Prostate gland (tissue), 2 donors: ENCODE results near the gene SBK1. TPM values are rescaled to one million over a fixed set of nuclear protein-coding genes. Genes with fewer than 3 reads are reported as not detected.

Source experiments
- DNase-seq: peaks from one replicate; pipeline ENCODE4 v3.0.0-alpha.2; 2019; ENCODE audit warnings: low spot score
- H3K27ac ChIP-seq, 2 donors: fragments of 200-600 bp; sonication (generic); 2 replicates each; pipeline ENCODE4 v1.5.1; 2017 to 2019
- H3K27me3 ChIP-seq: fragments of 200-600 bp; sonication (generic); replicated peaks from 2 replicates; pipeline ENCODE4 v1.5.1; 2019; ENCODE audit not compliant: insufficient read depth
- H3K36me3 ChIP-seq, 2 donors: fragments of 200-600 bp; sonication (generic); 1 replicate in 1 of 2; 2 replicates in 1 of 2; pipeline versions ENCODE4 v1.5.1 to v1.8.1; 2017 to 2019
- H3K4me1 ChIP-seq: fragments of 200-600 bp; sonication (generic); replicated peaks from 2 replicates; pipeline ENCODE4 v1.5.1; 2019
- H3K4me3 ChIP-seq, 2 donors: fragments of 200-600 bp; sonication (generic); 2 replicates each; pipeline ENCODE4 v1.5.1; 2017 to 2019
- H3K9me3 ChIP-seq: fragments of 200-600 bp; sonication (generic); 2 replicates; pipeline ENCODE4 v1.5.1; 2017
- POLR2A ChIP-seq: fragments of 450-650 bp; IDR thresholded peaks from one replicate; pipeline ENCODE4 v1.6.1; 2016; ENCODE audit warnings: antibody characterized with exemption, mild to moderate bottlenecking
- POLR2AphosphoS5 ChIP-seq: sonication (generic); formaldehyde crosslinking; IDR thresholded peaks from one replicate; pipeline ENCODE4 v1.6.1; 2017; ENCODE audit warnings: antibody characterized with exemption
- WGBS: methylation state at CpG from one replicate; pipeline ENCODE4 v1.1.5; 2018; 5-methylcytosine and 5-hydroxymethylcytosine counted together
- intact Hi-C: fragments of 100-400 bp; cut with DNase I; formaldehyde crosslinking; loops from one replicate; pipeline ENCODE4 v1.14.2; 2022
- total RNA-seq, 2 donors: library from RNA; depleted of rRNA; stranded (reverse); fragments of >200 nt; gene quantifications; one replicate each; pipeline ENCODE4 v1.1.0, GENCODE V29; 2016
- TF ChIP-seq, protein P1 (sequence below), 4 experiments: fragments of 200-600 bp in 2 of 4; fragments of 450-650 bp in 2 of 4; sonication (generic) in 2 of 4; IDR thresholded peaks; 1 replicate in 3 of 4; 2 replicates in 1 of 4; pipeline ENCODE4 v1.5.1; 2016 to 2019; ENCODE audit warnings: antibody characterized with exemption in 4 of 4, mild to moderate bottlenecking in 2 of 4, moderate library complexity in 2 of 4

SBK1 gene
- total RNA-seq, 2 donors from 2014 or later = 5.8 to 8.1 TPM

GRCh38 chr16:28303132-28303531 is 10.8 kb downstream of the SBK1 start:
- H3K4me3 ChIP-seq = no peak overlapping the region
- no peaks in the 10 kb centered on the region for H3K27me3 ChIP-seq
- no peaks in the 10 kb centered on the region for H3K36me3 ChIP-seq
- no peaks in the 10 kb centered on the region for H3K4me1 ChIP-seq
- intact Hi-C loops = loop anchor here (10.0 kb wide), 1 partner anchor 282 kb away; no protein-coding TSS in a partner anchor
- no peak for DNase-seq
- TF ChIP-seq POLR2A (no peak), POLR2AphosphoS5 (no peak)
- TF ChIP-seq, protein P1, sequence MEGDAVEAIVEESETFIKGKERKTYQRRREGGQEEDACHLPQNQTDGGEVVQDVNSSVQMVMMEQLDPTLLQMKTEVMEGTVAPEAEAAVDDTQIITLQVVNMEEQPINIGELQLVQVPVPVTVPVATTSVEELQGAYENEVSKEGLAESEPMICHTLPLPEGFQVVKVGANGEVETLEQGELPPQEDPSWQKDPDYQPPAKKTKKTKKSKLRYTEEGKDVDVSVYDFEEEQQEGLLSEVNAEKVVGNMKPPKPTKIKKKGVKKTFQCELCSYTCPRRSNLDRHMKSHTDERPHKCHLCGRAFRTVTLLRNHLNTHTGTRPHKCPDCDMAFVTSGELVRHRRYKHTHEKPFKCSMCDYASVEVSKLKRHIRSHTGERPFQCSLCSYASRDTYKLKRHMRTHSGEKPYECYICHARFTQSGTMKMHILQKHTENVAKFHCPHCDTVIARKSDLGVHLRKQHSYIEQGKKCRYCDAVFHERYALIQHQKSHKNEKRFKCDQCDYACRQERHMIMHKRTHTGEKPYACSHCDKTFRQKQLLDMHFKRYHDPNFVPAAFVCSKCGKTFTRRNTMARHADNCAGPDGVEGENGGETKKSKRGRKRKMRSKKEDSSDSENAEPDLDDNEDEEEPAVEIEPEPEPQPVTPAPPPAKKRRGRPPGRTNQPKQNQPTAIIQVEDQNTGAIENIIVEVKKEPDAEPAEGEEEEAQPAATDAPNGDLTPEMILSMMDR (IDR thresholded peaks at IDR 0.05) = no peak
- H3K9me3 ChIP-seq = no peaks in the 10 kb centered on the region
- no peak overlapping the region for H3K27ac ChIP-seq

DNA sequence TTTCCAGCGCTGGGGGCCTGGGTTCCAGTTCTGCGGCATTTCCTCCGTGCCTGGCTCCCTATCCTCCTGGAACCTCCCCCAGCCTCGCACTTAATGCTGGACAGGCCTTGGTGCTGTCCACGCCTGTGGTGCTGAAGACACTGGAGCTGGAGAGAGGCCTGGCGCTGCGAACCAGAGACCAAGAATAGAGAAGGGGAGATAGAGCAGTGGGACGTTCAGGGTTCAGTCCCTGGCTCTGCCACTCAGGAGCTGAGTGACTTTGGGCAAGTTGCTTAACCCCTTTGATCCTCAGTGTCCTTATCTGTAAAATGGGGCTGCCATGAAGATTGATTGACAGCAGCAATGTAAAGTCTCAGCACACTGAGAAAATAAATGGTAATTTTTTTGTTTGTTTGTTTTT is 11.9 kb downstream of the SBK1 start:
- DNase-seq = no peak
- no peak overlapping the region for H3K4me3 ChIP-seq
- intact Hi-C loops = loop anchor here (10.0 kb wide), 1 partner anchor 281 kb away; no protein-coding TSS in a partner anchor
- no peaks in the 10 kb centered on the region for H3K9me3 ChIP-seq
- TF ChIP-seq POLR2AphosphoS5 (no peak), POLR2A (no peak)
- TF ChIP-seq, protein P1 (IDR thresholded peaks at IDR 0.05) = no peak
- H3K36me3 ChIP-seq = no peaks in the 10 kb centered on the region
- no peaks in the 10 kb centered on the region for H3K4me1 ChIP-seq
- WGBS = 73% methylated on average over 8 of the region's 8 CpGs
- no peaks in the 10 kb centered on the region for H3K27me3 ChIP-seq
- no peak overlapping the region for H3K27ac ChIP-seq

- no peaks in the 10 kb centered on the region for H3K27me3 ChIP-seq
- no peak overlapping the region for H3K4me3 ChIP-seq
- 91% methylated on average over 5 of the region's 5 CpGs for WGBS
- H3K27ac ChIP-seq = no peak overlapping the region
- no peaks in the 10 kb centered on the region for H3K9me3 ChIP-seq
- DNase-seq = no peak
- intact Hi-C loops = loop anchor here (10.0 kb wide), 1 partner anchor 277 kb away; no protein-coding TSS in a partner anchor
- H3K4me1 ChIP-seq = no peaks in the 10 kb centered on the region
- TF ChIP-seq POLR2A = no peak
- no peak for TF ChIP-seq POLR2AphosphoS5
- TF ChIP-seq, protein P1 (IDR thresholded peaks at IDR 0.05) = no peak
- no peaks in the 10 kb centered on the region for H3K36me3 ChIP-seq
Observed at GRCh38 chr16:28307936-28308335, 15.6 kb downstream of the SBK1 start.

- no peak overlapping the region for H3K27ac ChIP-seq
- TF ChIP-seq, protein P1 (IDR thresholded peaks at IDR 0.05) = no peak
- no peak for TF ChIP-seq POLR2A
- no peak for TF ChIP-seq POLR2AphosphoS5
- WGBS = 89% methylated on average over 14 of the region's 14 CpGs
- H3K4me3 ChIP-seq = no peak overlapping the region
- DNase-seq = no peak
- H3K9me3 ChIP-seq = no peaks in the 10 kb centered on the region
- H3K27me3 ChIP-seq = no peaks in the 10 kb centered on the region
- no peaks in the 10 kb centered on the region for H3K36me3 ChIP-seq
- intact Hi-C loops = loop anchor here (10.0 kb wide), 1 partner anchor 276 kb away; no protein-coding TSS in a partner anchor
- no peaks in the 10 kb centered on the region for H3K4me1 ChIP-seq
Observed at GRCh38 chr16:28308794-28309584, 16.7 kb downstream of the SBK1 start.
